ENCODE measurements around the gene GIPC3. TPM values are rescaled to one million over a fixed set of nuclear protein-coding genes. Genes with fewer than 3 reads are reported as not detected.

The GIPC3 gene
- total and polyA plus RNA-seq, 7 donors, result under 0.01 to 1.0 (median 0.83) TPM; not detected in 4

- no peaks in the 10 kb centered on the region for H3K27me3 ChIP-seq
- no peak for TF ChIP-seq CTCF (IDR thresholded peaks at IDR 0.05)
- TF ChIP-seq POLR2AphosphoS5 (IDR thresholded peaks at IDR 0.05), result no peak
- TF ChIP-seq EP300 (IDR thresholded peaks at IDR 0.05), result no peak
- no peak for TF ChIP-seq POLR2A (IDR thresholded peaks at IDR 0.05)
- no peak for DNase-seq
- WGBS, 2 donors, result 95 to 97% methylated on average over 28 of the region's 28 CpGs
- peaks cover 21 to 100% (median 79%) of the 10 kb centered on the region in 4 donors for H3K36me3 ChIP-seq
- H3K27ac ChIP-seq, result no peak overlapping the region
- intact Hi-C loops (cut with DNase I), result no loop called here
- no peaks in the 10 kb centered on the region for H3K9me3 ChIP-seq
- no peak overlapping the region for H3K4me3 ChIP-seq
- H3K4me1 ChIP-seq, result no peaks in the 10 kb centered on the region
These were observed 56.4 kb downstream of the GIPC3 start for GRCh38 chr19:3641515-3642269.

GRCh38 chr19:3642296-3642695, 57.0 kb downstream of the GIPC3 start:
- no peaks in the 10 kb centered on the region for H3K27me3 ChIP-seq
- intact Hi-C loops (cut with DNase I), result no loop called here
- no peaks in the 10 kb centered on the region for H3K4me1 ChIP-seq
- no peaks in the 10 kb centered on the region for H3K9me3 ChIP-seq
- TF ChIP-seq POLR2AphosphoS5 (IDR thresholded peaks at IDR 0.05), result no peak
- TF ChIP-seq CTCF (IDR thresholded peaks at IDR 0.05), result no peak
- H3K4me3 ChIP-seq, result no peak overlapping the region
- no peak overlapping the region for H3K27ac ChIP-seq
- peaks cover 18 to 100% (median 78%) of the 10 kb centered on the region in 4 donors for H3K36me3 ChIP-seq
- no peak for DNase-seq
- WGBS, 2 donors, result 94% methylated on average over 17 of the region's 17 CpGs

Small RNA genes lying within 50 kb of the gene (small RNA-seq; reads per million reads assigned to genes)
- gene AC005786.1, result 0 reads per million in 3 donors

Other genes with a start within 250 kb of the GIPC3 start
- 100 to 1,000 TPM in 1 of 4 donors, 10 to 100 TPM in 3; 63.2 to 114 (median 74.2) TPM for gene NFIC, start 218.9 kb upstream of the GIPC3 start, total RNA-seq
- gene NFIC, start 218.9 kb upstream of the GIPC3 start, polyA plus RNA-seq, result 10 to 100 TPM in 2 of 3 donors, 1 to 10 TPM in 1; 9.0 to 45.7 (median 10.2) TPM
- not detected for gene SMIM24, start 105.0 kb upstream of the GIPC3 start, total RNA-seq
- gene SMIM24, start 105.0 kb upstream of the GIPC3 start, polyA plus RNA-seq, result 10 to 100 TPM; 15.1 to 72.7 (median 30.3) TPM
- gene SMIM44, start 102.0 kb upstream of the GIPC3 start, total RNA-seq, result not detected
- gene SMIM44, start 102.0 kb upstream of the GIPC3 start, polyA plus RNA-seq, result 1 to 10 TPM in 1 of 3 donors, not detected in 2; 2.9 TPM
- 10 to 100 TPM; 11.7 to 18.1 (median 17.0) TPM for gene DOHH, start 84.8 kb upstream of the GIPC3 start, total RNA-seq
- 10 to 100 TPM in 1 of 3 donors, 1 to 10 TPM in 2; 7.2 to 22.5 (median 7.2) TPM for gene DOHH, start 84.8 kb upstream of the GIPC3 start, polyA plus RNA-seq
- 10 to 100 TPM; 11.8 to 44.6 (median 20.5) TPM for gene FZR1, start 79.2 kb upstream of the GIPC3 start, total RNA-seq
- 10 to 100 TPM; 11.4 to 33.3 (median 13.9) TPM for gene FZR1, start 79.2 kb upstream of the GIPC3 start, polyA plus RNA-seq
- gene TEKTIP1, start 46.3 kb upstream of the GIPC3 start, total RNA-seq, result 1 to 10 TPM in 1 of 4 donors, not detected in 3; 1.4 TPM
- 1 to 10 TPM in 1 of 3 donors, not detected in 2; 1.5 TPM for gene TEKTIP1, start 46.3 kb upstream of the GIPC3 start, polyA plus RNA-seq
- gene MFSD12, start 27.9 kb upstream of the GIPC3 start, total RNA-seq, result 10 to 100 TPM; 13.7 to 36.0 (median 22.6) TPM
- gene MFSD12, start 27.9 kb upstream of the GIPC3 start, polyA plus RNA-seq, result 10 to 100 TPM in 1 of 3 donors, 1 to 10 TPM in 2; 2.4 to 53.5 (median 8.6) TPM
- gene HMG20B, start 12.5 kb upstream of the GIPC3 start, total RNA-seq, result 100 to 1,000 TPM; 105 to 148 (median 120) TPM
- 10 to 100 TPM; 61.3 to 85.9 (median 78.2) TPM for gene HMG20B, start 12.5 kb upstream of the GIPC3 start, polyA plus RNA-seq
- gene TBXA2R, start 21.4 kb downstream of the GIPC3 start, total RNA-seq, result 1 to 10 TPM in 1 of 4 donors, under 1 TPM in 3; 0.36 to 3.6 (median 0.68) TPM
- 1 to 10 TPM in 1 of 3 donors, under 1 TPM in 1, not detected in 1; 0.69 to 1.4 TPM for gene TBXA2R, start 21.4 kb downstream of the GIPC3 start, polyA plus RNA-seq
- gene CACTIN, start 41.3 kb downstream of the GIPC3 start, total RNA-seq, result 10 to 100 TPM; 15.5 to 23.9 (median 23.4) TPM
- gene CACTIN, start 41.3 kb downstream of the GIPC3 start, polyA plus RNA-seq, result 10 to 100 TPM in 1 of 3 donors, 1 to 10 TPM in 2; 6.2 to 20.5 (median 9.0) TPM
- gene PIP5K1C, start 115.0 kb downstream of the GIPC3 start, total RNA-seq, result 10 to 100 TPM; 27.8 to 68.7 (median 44.2) TPM
- 10 to 100 TPM in 2 of 3 donors, 1 to 10 TPM in 1; 7.8 to 21.0 (median 11.6) TPM for gene PIP5K1C, start 115.0 kb downstream of the GIPC3 start, polyA plus RNA-seq
- 1 to 10 TPM in 1 of 4 donors, under 1 TPM in 2, not detected in 1; 0.33 to 2.8 (median 0.36) TPM for gene TJP3, start 122.9 kb downstream of the GIPC3 start, total RNA-seq
- 100 to 1,000 TPM; 158 to 245 (median 168) TPM for gene TJP3, start 122.9 kb downstream of the GIPC3 start, polyA plus RNA-seq
- gene APBA3, start 176.2 kb downstream of the GIPC3 start, total RNA-seq, result 10 to 100 TPM; 17.8 to 42.9 (median 23.0) TPM
- gene APBA3, start 176.2 kb downstream of the GIPC3 start, polyA plus RNA-seq, result 10 to 100 TPM; 12.0 to 19.5 (median 13.2) TPM
- 100 to 1,000 TPM in 3 of 4 donors, 10 to 100 TPM in 1; 80.6 to 123 (median 103) TPM for gene MRPL54, start 177.2 kb downstream of the GIPC3 start, total RNA-seq
- gene MRPL54, start 177.2 kb downstream of the GIPC3 start, polyA plus RNA-seq, result 100 to 1,000 TPM in 2 of 3 donors, 10 to 100 TPM in 1; 87.7 to 185 (median 168) TPM
- not detected for gene RAX2, start 186.8 kb downstream of the GIPC3 start, total RNA-seq
- gene RAX2, start 186.8 kb downstream of the GIPC3 start, polyA plus RNA-seq, result not detected
- gene MATK, start 200.9 kb downstream of the GIPC3 start, total RNA-seq, result 1 to 10 TPM in 1 of 4 donors, not detected in 3; 1.8 TPM
- gene MATK, start 200.9 kb downstream of the GIPC3 start, polyA plus RNA-seq, result 1 to 10 TPM in 2 of 3 donors, not detected in 1; 6.6 to 7.7 TPM